Activated T-helper 9 cell treated with anti-CD3 and anti-CD28 coated beads, Interleukin-2, amount 50 U/mL, for 16 hours (primary cell): ENCODE results near the gene SET.
"Not testable (repeated sequence)": the region's sequence is repeated elsewhere in the genome, so short reads cannot be mapped to it uniquely, and the experiment has no call there.

Experiments used
- DNase-seq: peaks from one replicate; pipeline ENCODE4 v3.0.0-alpha.2; 2020; ENCODE audit warnings: low read depth

Gene SET, protein sequence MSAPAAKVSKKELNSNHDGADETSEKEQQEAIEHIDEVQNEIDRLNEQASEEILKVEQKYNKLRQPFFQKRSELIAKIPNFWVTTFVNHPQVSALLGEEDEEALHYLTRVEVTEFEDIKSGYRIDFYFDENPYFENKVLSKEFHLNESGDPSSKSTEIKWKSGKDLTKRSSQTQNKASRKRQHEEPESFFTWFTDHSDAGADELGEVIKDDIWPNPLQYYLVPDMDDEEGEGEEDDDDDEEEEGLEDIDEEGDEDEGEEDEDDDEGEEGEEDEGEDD

DNA sequence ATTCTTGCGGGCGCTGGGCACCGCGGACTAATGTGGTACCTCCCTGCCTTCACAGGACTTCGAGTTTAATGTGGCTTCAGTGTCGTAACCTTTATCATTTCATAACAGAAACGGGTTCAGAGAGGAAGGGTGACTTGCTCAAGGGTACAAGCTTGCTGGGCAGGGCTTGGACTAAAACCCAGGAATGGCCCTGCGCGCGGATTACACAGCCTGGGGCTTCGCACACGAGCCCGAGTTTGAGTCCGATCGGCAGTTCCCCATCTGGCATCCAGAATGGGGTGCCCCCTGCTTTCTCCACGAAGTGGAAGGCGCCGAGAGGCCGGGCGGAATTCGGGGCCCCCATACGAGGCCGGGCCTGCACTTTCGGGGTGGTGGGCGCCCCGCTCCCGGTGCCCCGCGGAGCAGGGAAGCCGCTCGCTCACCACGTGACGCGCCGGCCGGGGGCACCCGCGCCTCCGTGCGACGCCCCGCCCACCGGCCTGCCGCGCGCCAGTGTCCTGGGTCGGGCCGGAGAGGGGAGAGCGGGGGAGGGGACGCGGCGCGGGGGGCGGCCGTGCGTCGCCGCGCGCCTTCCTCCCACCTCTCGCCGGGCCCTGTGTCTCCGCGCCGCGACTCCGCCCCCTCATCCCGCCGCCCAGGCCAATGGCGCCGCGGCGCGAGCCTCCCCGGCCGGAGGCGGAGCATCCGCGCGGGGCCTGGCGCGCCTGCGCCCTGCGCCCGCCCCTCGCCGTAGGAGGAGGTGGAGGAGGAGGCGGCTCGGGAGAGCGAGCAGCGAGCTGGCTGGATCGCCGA lies at the start of gene SET:
TSS of gene SET (plus strand) at position 722 of the 792 bp plus-strand sequence. CDS start 361 bp downstream, outside the sequence.
- peak; percentile 90 for DNase-seq

DNA sequence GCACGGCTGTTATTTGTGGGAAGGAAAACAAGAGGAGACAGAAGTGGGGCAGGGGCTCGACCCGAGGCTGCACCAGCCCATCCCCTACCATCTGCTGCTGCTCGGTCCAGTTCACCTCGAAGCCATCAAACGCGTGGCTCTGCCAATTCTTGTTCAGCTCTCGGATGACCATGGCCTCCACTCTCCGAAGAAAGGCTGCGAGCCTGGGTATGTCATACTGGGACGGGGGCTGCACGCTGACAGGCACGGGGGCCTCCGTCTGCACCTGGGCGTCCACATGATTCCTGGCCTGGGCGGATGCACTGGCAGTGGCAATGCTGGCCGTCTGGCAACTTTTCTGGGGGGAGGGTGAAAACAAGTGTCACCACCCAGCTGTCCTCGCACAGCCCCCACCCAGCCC lies 48.4 kb upstream of the SET start:
- DNase-seq = no peak

DNA sequence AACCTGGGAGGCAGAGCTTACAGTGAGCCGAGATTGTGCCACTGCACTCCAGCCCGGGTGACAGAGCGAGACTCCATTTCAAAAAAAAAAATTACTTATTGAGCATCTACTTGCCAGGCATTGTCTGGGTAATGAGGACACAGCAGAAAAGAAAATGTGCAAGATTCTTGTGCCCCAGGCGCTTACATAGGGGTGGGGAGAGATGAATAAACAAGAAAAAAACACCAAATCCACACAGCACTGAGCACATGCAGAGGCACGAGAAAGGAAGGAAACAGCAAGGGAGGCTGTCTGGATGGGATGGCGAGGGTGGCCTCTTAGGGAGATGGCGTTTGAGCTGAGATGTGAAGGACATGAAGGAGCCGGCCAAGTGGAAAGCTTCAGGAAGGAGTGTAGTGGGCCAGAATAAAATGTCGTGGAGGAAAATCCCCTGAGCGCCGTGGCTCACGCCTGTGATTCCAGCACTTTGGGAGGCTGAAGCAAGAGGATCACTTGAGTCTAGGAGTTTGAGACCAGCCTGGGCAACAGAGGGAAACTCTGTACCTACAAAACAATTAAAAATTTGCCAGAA lies 46.3 kb upstream of the SET start:
- no peak for DNase-seq

DNA sequence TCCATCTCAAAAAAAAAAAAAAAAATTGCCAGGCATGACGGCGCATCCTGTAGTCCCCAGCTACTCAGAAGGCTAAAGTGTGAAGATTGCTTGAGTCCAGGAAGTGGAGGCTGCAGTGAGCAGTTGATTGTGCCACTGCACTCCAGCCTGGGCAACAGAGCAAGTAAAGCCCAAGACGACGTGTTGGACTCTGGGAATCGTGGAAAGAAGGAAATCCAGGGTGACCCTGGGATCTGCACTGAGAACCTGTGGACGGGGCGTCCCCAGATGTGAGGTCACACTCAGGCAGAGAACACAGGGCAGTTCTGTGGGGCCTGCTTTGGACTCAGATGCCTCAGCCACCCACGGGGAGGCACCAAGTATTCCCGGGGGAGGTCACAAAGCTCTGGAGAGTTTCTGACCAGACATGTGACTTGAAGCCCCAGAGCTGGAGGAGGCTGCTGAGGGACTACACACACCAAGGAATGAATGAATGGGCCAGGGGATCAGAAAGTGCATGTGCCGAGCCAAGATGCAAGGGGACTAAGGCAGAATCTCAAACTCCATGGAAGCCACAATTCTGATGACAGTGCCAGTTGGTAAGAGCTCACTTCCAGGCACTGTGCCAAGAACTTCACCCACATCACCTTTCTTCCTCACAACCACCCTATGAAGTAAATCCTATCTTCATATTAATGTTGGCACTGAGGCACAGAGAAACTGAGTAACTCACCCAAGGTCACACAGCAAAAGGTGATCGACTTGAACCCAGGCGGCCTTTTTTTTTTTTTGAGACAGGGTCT lies 45.3 kb upstream of the SET start:
- no peak for DNase-seq

DNA sequence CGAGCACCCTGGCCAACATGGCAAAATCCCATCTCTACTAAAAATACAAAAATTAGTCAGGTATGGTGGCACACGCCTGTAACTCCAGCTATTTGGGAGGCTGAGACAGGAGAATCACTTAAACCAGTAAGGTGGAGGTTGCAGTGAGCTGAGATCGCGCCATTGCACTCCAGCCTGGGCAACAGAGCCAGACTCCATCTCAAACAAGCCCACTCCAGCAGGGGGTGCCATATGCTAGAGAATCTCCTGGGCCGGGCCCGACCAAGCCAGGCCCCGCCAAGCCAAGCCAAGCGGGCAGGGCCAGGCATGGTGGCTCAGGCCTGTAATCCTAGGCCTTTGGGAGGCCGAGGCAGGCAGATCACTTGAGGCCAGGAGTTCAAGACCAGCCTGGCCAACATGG lies 40.8 kb upstream of the SET start:
- peak; percentile 46 for DNase-seq

DNA sequence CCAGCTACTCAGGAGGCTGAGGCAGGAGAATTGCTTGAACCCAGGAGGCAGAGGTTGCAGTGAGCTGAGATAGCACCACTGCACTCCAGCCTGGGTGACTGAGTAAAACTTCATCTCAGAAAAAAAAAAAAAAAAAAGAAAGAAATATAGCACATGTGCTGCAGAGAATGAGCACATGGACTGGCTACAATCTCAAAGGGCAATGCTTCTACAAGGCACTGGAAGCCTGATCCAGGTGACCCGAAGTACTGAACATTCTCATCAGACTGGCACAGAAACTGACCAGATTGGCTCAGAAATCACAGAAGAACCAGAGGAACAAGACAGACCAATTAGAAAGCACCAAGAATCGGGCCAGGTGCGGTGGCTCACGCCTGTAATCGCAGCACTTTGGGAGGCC lies 37.2 kb upstream of the SET start:
- no peak for DNase-seq

DNA sequence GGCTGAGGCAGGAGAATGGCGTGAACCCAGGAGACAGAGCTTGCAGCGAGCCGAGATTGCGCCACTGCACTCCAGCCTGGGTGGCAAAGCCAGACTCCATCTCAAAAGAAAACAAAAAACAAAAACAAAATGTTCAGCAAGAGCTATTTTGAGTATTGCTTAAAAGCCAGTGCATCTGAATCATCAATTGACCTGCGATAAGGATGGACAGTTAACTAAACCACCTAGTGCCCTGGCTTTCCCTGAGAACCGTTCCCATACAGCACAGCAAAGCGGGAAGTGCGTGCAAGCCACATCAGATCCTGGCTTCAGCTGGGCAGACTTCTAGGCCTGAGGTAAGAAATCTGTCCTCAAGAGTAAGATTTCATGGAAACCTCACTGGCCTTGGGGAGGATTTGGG lies 35.1 kb upstream of the SET start:
- DNase-seq = no peak

DNA sequence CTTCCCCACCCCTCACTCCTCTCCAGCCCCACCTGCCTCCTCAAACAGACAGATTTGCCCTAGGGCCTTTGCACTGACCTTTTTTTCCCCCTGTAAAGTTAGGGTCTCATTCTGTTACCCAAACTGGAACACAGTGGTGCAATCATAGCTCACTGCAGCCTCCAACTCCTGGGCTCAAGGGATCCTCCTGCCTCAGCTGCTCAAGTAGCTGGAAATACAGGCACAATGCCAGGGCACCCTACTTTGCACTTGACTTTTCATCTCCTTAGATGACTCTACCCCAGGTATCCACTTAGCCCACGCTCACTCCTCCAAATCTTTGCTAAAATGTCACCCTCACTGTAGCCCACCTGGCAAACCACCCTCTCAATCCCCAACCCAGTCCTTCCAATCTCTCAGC lies 34.5 kb upstream of the SET start:
- DNase-seq = no peak

DNA sequence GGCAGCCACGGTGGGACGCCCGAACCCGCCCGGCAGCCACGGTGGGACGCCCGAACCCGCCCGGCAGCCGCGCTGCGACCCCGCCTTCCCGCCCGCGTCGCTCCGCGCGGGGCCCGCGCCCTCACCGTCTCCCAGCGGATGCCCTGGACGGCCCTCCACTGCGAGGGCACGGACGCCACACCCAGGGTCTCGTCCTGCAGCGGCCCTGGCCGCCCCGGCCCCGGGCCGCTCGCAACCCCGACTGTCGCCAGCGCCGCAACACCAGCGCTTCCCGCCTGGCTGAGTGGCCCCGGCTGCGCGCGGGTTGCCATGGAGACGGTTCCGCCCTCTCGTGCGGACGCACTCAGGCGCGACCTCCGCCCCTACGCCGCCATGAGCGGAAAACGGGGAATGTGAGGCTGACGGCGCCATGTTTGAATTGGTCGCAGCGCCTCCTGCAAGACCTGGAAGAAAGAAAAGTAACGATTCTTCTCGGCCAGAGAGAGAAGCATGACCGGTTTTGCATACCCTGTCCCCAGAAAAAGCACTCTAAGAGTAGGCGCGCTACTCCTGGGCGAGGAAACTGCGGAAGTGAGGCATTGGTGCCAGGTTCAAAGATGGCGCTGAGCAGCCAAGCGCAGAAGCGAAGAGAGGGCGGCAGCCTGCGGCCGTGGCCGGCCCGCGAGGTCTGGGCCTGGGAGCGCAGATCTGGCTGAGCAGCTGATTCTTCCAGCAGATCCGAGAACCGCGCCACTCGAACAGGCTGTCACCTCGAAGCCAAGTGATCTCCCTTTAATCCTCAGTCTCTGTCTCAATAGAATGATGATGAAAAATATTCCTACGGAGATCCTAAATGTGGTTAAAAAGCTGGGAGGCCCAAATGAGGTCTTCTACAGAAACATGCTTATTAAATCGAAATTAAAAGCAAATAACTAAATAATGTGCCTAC lies 32.3 kb upstream of the SET start, which contains the start of gene DYNC2I2:
TSS of gene DYNC2I2 (minus strand) at position 432 of the 928 bp plus-strand sequence. CDS start at position 311, 121 bp downstream.
- DNase-seq = peak; percentile 95

DNA sequence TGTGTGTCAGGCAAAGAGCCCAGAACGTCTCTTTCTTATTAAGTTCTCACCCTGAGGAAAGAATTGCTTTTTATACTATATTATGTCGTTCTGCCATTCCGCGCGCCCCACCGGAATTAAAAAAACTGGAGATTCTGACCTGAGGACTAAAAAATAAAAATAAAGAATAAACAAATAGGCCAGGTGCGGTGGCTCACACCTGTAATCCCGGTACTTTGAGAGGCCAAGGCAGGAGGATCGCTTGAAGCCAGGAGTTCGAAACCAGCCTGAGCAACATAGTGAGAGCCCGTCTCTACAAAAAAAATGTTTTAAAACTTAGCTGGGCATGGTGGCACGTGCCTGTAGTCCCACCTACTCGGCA lies 31.7 kb upstream of the SET start:
- no peak for DNase-seq

DNA sequence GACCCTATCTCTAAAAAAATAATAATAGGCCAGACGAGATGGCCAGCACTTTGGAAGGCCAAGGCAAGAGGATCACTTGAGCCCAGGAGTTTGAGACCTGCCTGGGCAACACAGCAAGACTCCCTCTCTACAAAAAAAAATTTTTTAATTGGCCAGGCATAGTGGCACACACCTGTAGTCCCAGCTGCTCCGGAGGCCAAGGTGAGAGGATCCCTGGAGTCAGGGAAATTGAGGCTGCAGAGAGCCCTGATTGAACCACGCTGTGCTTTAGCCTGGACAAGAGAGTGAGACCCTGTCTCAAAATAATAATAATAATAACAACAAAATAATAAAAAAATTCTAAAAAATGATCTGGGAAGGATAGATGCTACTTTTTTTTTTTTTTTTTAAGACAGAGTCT lies 31.2 kb upstream of the SET start:
- no peak for DNase-seq

DNA sequence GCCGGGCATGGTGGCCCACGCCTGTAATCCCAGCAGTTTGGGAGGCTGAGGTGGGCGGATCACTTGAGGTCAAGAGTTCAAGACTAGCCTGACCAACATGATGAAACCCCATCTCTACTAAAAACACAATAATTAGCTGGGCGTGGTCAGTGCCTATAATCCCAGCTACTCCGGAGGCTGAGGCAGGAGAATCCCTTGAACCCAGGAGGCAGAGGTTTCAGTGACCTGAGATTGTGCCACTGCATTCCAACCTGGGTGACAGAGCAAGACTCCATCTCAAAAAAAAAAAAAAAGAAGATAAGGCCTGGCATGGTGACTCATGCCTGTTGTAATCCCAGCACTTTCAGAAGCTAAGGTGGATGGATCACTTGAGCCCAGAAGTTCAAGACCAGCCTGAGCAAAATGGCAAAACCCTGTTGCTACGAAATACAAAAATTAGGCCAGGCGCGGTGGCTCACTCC lies 22.5 kb upstream of the SET start:
- not testable (repeated sequence) for DNase-seq

DNA sequence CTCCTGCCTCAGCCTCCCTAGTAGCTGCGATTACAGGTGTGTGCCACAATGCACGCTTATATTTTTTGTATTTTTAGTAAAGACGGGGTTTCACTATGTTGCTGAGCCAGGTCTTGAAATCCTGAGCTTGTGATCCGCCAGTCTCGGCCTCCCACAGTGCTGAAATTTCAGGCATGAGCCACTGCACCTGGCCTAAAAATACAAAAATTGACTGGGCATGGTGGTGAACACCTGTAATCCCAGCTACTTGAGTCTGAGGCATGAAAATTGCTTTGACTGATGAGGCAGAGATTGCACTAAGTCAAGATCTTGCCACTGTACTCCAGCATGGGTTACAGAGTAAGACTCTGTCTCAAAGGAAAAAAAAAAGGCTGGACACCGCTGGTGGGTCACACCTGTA lies 19.2 kb upstream of the SET start:
- no peak for DNase-seq

DNA sequence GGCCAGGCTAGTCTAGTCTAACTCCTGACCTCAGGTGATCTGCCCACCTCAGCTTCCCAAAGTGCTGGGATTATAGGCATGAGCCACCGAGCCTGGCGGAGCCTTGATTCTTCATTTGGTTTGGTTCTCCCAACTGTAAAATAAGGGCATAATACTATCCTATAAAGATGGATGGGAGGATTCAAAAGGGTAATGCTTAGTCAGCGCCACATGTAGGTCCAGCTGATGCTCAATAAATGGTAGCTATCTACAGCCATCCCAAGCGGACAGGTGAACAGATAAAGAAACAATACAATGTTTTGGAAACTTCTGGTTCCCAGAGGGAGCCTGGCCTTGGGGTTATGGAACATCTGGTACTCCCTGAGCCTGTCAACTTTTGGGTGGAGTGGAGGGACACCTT lies 13.6 kb upstream of the SET start:
- no peak for DNase-seq

DNA sequence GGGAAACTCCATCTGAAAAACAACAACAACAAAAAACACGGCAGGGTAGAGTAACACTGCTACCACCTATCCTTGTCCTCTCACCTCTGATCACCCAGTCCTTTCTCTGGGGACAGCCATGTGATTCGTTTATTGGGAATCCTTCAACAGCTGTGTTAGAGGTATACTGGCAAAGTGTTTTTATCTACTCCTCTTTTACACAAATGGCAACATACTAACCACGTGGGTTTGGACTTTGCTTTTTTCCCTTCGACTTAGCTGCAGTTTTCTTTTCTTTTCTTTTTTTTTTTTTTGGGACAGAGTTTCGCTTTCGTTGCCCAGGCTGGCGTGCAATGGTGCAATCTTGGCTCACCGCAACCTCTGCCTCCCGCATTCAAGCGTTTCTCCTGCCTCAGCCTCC lies 11.2 kb upstream of the SET start:
- no peak for DNase-seq

DNA sequence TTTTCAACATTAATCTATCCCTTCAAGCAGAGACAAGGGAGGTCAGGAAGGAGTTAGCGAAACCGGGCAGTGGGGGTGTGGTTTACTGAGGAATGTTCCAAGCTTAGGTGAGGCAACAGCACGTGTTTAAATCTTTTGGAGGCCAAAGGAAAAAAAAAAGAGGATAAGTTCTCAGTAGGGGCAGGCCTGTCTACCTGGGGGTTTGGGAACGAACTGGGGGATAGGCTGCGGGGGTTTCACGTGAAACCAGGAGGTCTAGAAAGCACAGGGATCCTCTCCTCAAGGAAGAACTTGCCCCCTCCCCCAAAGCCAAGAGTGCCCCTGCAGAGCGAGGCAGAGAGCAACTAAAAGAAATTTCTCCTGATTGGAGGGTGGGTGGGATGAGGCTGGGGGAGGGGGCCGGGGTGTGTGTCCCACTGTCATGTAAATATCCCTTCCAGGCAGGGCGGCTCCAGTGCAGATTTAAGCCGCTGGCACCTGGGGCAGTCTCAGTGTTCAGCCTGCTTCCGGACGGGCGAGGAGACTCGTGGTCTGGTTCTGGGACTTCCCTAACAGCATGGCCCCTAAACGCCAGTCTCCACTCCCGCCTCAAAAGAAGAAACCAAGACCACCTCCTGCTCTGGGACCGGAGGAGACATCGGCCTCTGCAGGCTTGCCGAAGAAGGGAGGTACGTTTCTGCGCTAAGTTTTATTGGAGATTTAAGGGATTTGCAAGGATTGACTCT lies 5.5 kb upstream of the SET start:
- DNase-seq = no peak

DNA sequence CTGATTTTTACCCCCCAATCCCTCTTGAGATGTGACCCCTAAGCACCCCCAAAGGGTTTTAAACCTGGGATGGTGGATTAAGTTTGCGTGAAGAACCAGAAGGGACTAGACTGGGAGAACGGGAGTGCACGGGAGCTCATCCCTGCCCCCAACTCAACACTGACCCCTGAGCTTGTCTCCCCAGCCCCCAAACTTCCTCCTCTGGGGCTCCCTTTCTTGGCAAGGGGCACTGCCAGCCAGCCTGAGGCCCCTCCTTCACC lies 5.0 kb upstream of the SET start:
- no peak for DNase-seq

DNA sequence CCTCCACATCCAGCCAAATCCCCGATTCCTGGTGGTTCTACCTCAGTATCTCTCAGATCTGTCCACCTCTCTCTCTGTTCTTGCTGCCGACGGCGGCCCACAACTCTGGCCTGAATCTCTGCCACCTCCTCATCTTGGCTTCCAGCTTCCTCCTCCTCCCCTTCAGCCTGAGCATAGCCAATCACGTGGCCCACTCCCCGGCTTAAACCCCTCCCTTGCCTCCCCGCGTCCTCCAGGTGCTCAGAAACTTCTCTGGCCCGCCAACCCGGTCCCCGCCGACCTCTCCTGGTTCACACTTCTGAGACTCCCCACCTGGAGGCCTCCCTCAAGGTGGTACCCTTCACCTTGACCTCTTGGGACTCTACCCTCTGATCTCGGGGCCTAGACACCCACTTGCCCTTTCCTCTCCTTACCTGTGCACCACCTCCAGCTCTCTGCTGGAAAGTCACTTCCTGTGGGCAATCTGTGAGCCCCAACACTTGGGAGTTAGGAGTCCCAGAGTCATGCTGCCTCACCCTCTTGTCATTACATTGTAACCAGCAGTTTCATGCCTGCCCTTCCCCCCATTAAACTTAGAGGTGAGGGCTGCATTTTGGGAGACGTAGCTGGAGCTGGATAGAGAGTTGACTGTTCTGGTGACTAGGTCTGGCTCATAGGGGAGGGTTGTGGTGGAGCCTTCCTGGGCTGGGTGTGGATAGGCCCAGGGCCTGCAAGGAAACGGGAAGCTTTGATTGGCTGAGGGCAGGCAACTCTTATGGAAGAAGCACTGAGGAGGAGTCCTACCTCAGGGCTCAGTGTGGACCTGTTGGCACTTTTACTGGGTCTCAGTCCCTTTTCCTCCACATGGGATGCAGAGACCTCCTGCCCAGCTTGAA lies 4.5 kb upstream of the SET start:
- DNase-seq = peak; percentile 60

DNA sequence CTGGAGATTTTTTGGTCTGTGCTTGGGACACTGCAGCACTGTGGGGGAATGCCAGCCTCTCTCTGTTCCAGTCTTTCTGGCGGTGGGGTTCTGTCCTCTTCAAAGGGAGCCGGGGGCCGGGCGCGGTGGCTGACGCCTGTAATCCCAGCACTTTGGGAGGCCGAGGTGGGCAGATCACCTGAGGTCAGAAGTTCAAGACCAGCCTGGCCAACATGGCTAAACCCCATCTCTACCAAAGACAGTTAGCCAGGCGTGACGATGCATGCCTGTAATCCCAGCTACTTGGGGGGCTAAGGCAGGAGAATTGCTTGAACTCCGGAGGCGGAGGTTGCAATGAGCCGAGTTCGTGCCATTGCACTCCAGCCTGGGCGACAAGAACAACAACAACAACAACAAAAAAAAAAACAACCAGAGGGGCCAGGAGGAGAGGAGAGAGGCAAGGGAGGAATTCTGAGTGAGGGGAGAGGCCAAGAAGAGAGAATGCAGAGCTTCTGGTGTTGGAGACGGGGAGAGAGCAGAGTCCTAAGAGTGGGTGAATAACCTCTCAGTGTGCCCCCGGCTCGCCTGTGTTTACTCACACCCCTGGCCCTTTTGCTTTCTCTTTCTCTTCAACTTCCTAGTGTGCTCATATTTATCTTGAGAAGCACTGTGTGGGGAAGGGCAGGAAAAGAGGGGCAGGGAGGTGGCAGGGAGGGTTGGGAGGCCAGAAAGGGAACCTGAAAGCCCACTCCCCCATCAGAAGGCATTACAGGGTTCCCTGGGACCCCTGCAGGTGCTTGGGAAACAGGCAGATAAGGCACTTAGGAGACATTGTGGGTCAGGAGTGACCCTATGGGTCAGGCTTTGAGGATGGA lies 3.2 kb upstream of the SET start:
- DNase-seq = peak; percentile 18
